Hematopoietic multipotent progenitor cell treated with erythropoietin and hydrocortisone succinate and interleukin-3 and kit ligand, for 8 days (in vitro differentiated cells): Measurements from ENCODE around the gene DOCK8.

ENCODE experiments used
- DNase-seq: peaks from one replicate; pipeline ENCODE4 v3.0.0-alpha.2; 2015

DOCK8 gene

GRCh38 chr9:270657-271237, 56.1 kb downstream of the DOCK8 start:
- no peak for DNase-seq

GRCh38 chr9:272251-273213, 57.9 kb downstream of the DOCK8 start:
- peak; percentile 73 for DNase-seq

- DNase-seq: no peak
Observed at GRCh38 chr9:274406-274805, 59.7 kb downstream of the DOCK8 start.

- DNase-seq: no peak
Observed at GRCh38 chr9:277601-278295, 63.1 kb downstream of the DOCK8 start.

GRCh38 chr9:278651-279050, 64.0 kb downstream of the DOCK8 start:
- DNase-seq: no peak

- no peak for DNase-seq
Observed at GRCh38 chr9:279674-280073, 65.0 kb downstream of the DOCK8 start.

- peak; percentile 91 for DNase-seq
Observed at GRCh38 chr9:281741-282645, 67.3 kb downstream of the DOCK8 start.

- DNase-seq: no peak
Observed at GRCh38 chr9:286071-286740, 71.5 kb downstream of the DOCK8 start.

GRCh38 chr9:289121-289520, 74.5 kb downstream of the DOCK8 start:
- no peak for DNase-seq

GRCh38 chr9:292915-293314, 78.2 kb downstream of the DOCK8 start:
- no peak for DNase-seq

- DNase-seq: no peak
Observed at GRCh38 chr9:295576-295975, 80.9 kb downstream of the DOCK8 start.

- no peak for DNase-seq
Observed at GRCh38 chr9:296411-296810, 81.7 kb downstream of the DOCK8 start.

GRCh38 chr9:297104-297972, 82.7 kb downstream of the DOCK8 start:
- DNase-seq: peak; percentile 49

- no peak for DNase-seq
Observed at GRCh38 chr9:303502-303901, 88.8 kb downstream of the DOCK8 start.

GRCh38 chr9:304106-304505, 89.4 kb downstream of the DOCK8 start:
- no peak for DNase-seq

- no peak for DNase-seq
Observed at GRCh38 chr9:304519-305185, 90.0 kb downstream of the DOCK8 start.

GRCh38 chr9:306907-307306, 92.2 kb downstream of the DOCK8 start:
- peak; percentile 72 for DNase-seq

- DNase-seq: no peak
Observed at GRCh38 chr9:311841-312240, 97.2 kb downstream of the DOCK8 start.

GRCh38 chr9:312596-313320, 98.1 kb downstream of the DOCK8 start:
- peak; percentile 31 for DNase-seq
